HEK293 (cell line): ENCODE results near the gene FRYL.

ENCODE experiments used
- CTCF ChIP-seq: fragments of 450-650 bp; formaldehyde crosslinking; IDR thresholded peaks from 2 replicates; pipeline ENCODE4 v1.5.1; 2016; ENCODE audit warnings: missing biosample characterization, missing genetic modification characterization
- GLI4 ChIP-seq: fragments of 450-650 bp; formaldehyde crosslinking; IDR thresholded peaks from 2 replicates; pipeline ENCODE4 v1.5.1; 2016; ENCODE audit warnings: missing biosample characterization, missing genetic modification characterization
- INSM2 ChIP-seq: fragments of 450-650 bp; formaldehyde crosslinking; IDR thresholded peaks from 2 replicates; pipeline ENCODE4 v1.5.1; 2016; ENCODE audit warnings: missing biosample characterization, missing genetic modification characterization
- ZBTB1 ChIP-seq: fragments of 450-650 bp; formaldehyde crosslinking; IDR thresholded peaks from 2 replicates; pipeline ENCODE4 v1.5.1; 2016; ENCODE audit warnings: missing biosample characterization, missing genetic modification characterization
- ZNF10 ChIP-seq: fragments of 450-650 bp; formaldehyde crosslinking; IDR thresholded peaks from 2 replicates; pipeline ENCODE4 v1.5.1; 2017; ENCODE audit warnings: missing biosample characterization, missing genetic modification characterization
- ZNF398 ChIP-seq: fragments of 450-650 bp; formaldehyde crosslinking; IDR thresholded peaks from 2 replicates; pipeline ENCODE4 v1.5.1; 2017; ENCODE audit warnings: missing biosample characterization, missing genetic modification characterization
- ZNF510 ChIP-seq: fragments of 450-650 bp; formaldehyde crosslinking; IDR thresholded peaks from 2 replicates; pipeline ENCODE4 v1.5.1; 2018; ENCODE audit warnings: mild to moderate bottlenecking, missing genetic modification characterization, missing biosample characterization; ENCODE audit not compliant: insufficient replicate concordance
- ZNF549 ChIP-seq: fragments of 450-650 bp; IDR thresholded peaks from 2 replicates; pipeline ENCODE4 v1.5.1; 2018; ENCODE audit warnings: missing biosample characterization, missing genetic modification characterization, mild to moderate bottlenecking, inconsistent platforms, moderate library complexity

- no peak for TF ChIP-seq CTCF
- no peak for TF ChIP-seq ZNF549 (tag by site-specific recombination)
- no peak for TF ChIP-seq INSM2
- TF ChIP-seq ZNF10, result no peak
- no peak for TF ChIP-seq GLI4 (tag by site-specific recombination)
- TF ChIP-seq ZBTB1 (tag by site-specific recombination), result no peak
- TF ChIP-seq ZNF398 (tag by site-specific recombination), result no peak
- no peak for TF ChIP-seq ZNF510 (tag by site-specific recombination)
Measured at GRCh38 chr4:48461000-48461399, 319.1 kb downstream of the FRYL start.
